ENCODE data around the gene CDH9.
"Not testable (repeated sequence)": the region's sequence is repeated elsewhere in the genome, so short reads cannot be mapped to it uniquely, and the experiment has no call there.

CDH9 gene

DNA sequence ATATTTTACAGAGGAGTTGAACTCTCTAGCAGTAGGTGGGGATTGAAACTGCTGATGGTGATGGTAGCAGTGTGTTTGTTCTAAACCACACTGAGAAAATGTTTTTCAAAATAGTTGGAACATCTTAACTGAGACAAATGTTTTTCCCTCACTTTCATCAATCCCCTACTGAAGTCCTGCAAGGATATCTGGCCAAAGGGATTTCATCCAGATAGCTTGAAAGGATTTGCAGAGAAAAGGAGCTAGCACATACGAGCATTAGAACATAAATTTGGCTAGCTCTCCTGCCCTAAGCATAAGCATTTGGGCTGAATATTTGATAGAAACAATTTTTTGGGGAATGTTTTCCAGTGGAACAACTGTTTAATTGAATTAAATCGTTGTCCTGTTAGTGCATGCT, 153.9 kb downstream of the CDH9 start:
- Mint-ChIP-seq H3K4me1 (no peaks in the 10 kb centered on the region), H3K27me3 (no peaks in the 10 kb centered on the region), H3K4me3 (no peak overlapping the region), H3K9me3 (peaks cover 10% of the 10 kb centered on the region), H3K36me3 (no peaks in the 10 kb centered on the region), H3K27ac (no peak overlapping the region)

GRCh38 chr5:26883375-26883774, 155.0 kb downstream of the CDH9 start:
- Mint-ChIP-seq H3K4me3 (no peak overlapping the region), H3K4me1 (no peaks in the 10 kb centered on the region), H3K9me3 (peaks cover 10% of the 10 kb centered on the region), H3K27me3 (no peaks in the 10 kb centered on the region), H3K36me3 (no peaks in the 10 kb centered on the region), H3K27ac (no peak overlapping the region)

DNA sequence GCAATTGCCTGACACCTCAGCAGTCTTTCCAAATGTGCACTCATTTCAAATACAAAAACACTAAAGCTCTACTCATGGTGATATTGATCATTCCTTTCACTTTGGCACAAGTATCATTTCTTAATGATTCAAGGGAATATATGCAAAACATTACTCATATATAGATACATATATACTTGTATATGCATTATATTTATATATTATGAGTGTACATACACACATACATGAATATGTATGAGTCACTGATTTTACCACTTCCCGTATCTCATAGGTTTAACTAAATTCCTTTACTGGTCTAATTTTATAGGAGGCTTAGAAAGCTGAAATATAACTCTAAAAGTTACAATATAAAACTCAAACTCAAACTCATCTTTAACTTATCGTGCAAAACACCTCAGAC, 156.5 kb downstream of the CDH9 start:
- no peaks in the 10 kb centered on the region for H3K27me3 Mint-ChIP-seq
- no peak overlapping the region for H3K27ac Mint-ChIP-seq
- no peaks in the 10 kb centered on the region for H3K36me3 Mint-ChIP-seq
- H3K9me3 Mint-ChIP-seq: peaks cover 13% of the 10 kb centered on the region
- H3K4me3 Mint-ChIP-seq: no peak overlapping the region
- H3K4me1 Mint-ChIP-seq: no peaks in the 10 kb centered on the region

GRCh38 chr5:26877154-26877553, 161.2 kb downstream of the CDH9 start:
- Mint-ChIP-seq H3K27ac (no peak overlapping the region), H3K36me3 (no peaks in the 10 kb centered on the region), H3K27me3 (no peaks in the 10 kb centered on the region), H3K4me1 (no peaks in the 10 kb centered on the region), H3K9me3 (peaks cover 11% of the 10 kb centered on the region), H3K4me3 (no peak overlapping the region)

- Mint-ChIP-seq H3K4me1 (no peaks in the 10 kb centered on the region), H3K27me3 (no peaks in the 10 kb centered on the region), H3K36me3 (no peaks in the 10 kb centered on the region), H3K4me3 (no peak overlapping the region), H3K27ac (no peak overlapping the region), H3K9me3 (peaks cover 7% of the 10 kb centered on the region)
Measured at GRCh38 chr5:26872337-26872736, 166.0 kb downstream of the CDH9 start.

GRCh38 chr5:26869781-26870180, 168.6 kb downstream of the CDH9 start:
- H3K9me3 Mint-ChIP-seq: peaks cover 11% of the 10 kb centered on the region
- H3K36me3 Mint-ChIP-seq: no peaks in the 10 kb centered on the region
- H3K27me3 Mint-ChIP-seq: no peaks in the 10 kb centered on the region
- H3K4me3 Mint-ChIP-seq: no peak overlapping the region
- no peaks in the 10 kb centered on the region for H3K4me1 Mint-ChIP-seq
- no peak overlapping the region for H3K27ac Mint-ChIP-seq

DNA sequence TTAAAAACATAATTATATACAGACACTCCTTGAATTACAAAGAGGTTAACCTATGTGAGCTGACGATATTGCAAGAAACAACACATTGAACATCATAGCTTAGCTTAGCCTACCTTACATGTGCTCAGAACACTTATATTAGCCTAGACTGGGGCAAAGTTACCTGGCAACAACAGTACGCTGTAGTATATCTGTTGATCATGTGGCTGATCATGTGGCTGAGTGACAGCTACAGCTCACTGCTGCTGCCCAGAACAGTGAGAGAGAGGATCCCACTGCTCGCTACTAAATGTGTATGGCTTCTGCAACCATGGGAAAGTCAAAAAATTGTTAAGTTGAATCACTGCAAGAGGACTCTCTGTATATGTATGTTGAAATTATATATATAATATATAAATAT, 169.9 kb downstream of the CDH9 start:
- Mint-ChIP-seq H3K36me3 (no peaks in the 10 kb centered on the region), H3K27ac (no peak overlapping the region), H3K4me3 (no peak overlapping the region), H3K9me3 (peaks cover 9% of the 10 kb centered on the region), H3K27me3 (no peaks in the 10 kb centered on the region), H3K4me1 (no peaks in the 10 kb centered on the region)

DNA sequence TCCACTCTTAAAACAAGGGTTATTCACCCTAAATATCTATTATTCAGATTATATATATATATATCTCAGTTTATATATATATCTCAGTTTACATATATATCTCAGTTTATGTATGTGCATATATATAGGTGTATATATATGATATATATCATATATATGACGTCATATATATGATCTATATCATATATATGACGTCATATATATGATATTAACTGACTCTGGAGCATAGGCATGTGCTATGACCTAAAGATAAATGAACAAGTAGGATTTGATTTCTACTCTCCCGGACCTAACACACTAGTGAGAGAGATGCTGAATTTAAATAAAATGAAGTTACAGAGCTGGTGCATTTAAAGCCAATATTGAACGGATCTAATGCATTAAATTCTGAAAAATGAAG, 174.3 kb downstream of the CDH9 start:
- Mint-ChIP-seq H3K36me3 (no peaks in the 10 kb centered on the region), H3K27me3 (no peaks in the 10 kb centered on the region), H3K4me1 (no peaks in the 10 kb centered on the region), H3K9me3 (peaks cover 20% of the 10 kb centered on the region), H3K27ac (no peak overlapping the region), H3K4me3 (no peak overlapping the region)

DNA sequence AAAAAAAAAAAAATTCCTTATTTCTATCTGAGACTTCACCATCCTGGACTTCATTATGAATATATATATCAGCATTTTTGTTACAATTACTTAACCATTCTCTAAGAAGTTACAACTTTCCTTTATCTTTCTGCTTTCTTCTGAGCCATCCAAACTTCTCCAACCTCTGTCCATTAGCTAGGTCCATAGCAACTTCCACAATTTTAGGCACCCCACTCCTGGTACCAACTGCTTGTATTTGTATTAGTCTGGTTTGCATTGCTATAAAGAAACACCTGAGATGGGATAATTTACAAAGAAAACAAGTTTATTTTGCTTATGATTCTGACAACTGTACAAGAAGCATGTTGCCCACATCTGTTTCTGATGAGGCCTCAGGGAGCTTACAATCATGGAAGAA, 182.1 kb downstream of the CDH9 start:
- H3K27me3 Mint-ChIP-seq: no peaks in the 10 kb centered on the region
- no peak overlapping the region for H3K27ac Mint-ChIP-seq
- H3K4me1 Mint-ChIP-seq: no peaks in the 10 kb centered on the region
- H3K4me3 Mint-ChIP-seq: no peak overlapping the region
- H3K9me3 Mint-ChIP-seq: peaks cover 19% of the 10 kb centered on the region
- no peaks in the 10 kb centered on the region for H3K36me3 Mint-ChIP-seq

- not testable (repeated sequence) for H3K27ac Mint-ChIP-seq, H3K4me1 Mint-ChIP-seq, H3K36me3 Mint-ChIP-seq, H3K4me3 Mint-ChIP-seq, H3K27me3 Mint-ChIP-seq
- peaks cover 18% of the 10 kb centered on the region for H3K9me3 Mint-ChIP-seq
Measured at GRCh38 chr5:26852450-26852849, 185.9 kb downstream of the CDH9 start.

- H3K4me3 Mint-ChIP-seq: no peak overlapping the region
- H3K27me3 Mint-ChIP-seq: no peaks in the 10 kb centered on the region
- no peak overlapping the region for H3K27ac Mint-ChIP-seq
- H3K9me3 Mint-ChIP-seq: peaks cover 19% of the 10 kb centered on the region
- H3K4me1 Mint-ChIP-seq: no peaks in the 10 kb centered on the region
- H3K36me3 Mint-ChIP-seq: no peaks in the 10 kb centered on the region
Measured at GRCh38 chr5:26847041-26847736, 191.2 kb downstream of the CDH9 start.

DNA sequence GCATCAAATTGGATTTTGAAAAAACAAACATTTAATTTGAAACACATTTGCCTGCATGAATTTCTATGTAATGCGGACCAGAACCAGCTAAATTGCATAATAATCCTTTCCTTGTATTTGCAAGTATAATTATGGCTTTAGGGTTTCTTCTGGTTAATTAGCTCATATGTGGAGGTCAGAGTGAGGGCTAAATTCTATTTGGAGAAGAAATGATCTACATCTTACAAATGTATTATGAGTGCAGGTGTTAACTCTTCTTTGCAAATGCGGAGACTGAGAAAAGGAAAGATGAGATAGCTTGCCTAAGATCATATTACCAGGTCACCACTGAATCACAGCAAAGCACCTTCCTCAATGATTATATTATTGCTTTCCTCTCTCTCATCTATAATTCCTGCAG, 194.7 kb downstream of the CDH9 start:
- H3K9me3 Mint-ChIP-seq: peaks cover 12% of the 10 kb centered on the region
- no peaks in the 10 kb centered on the region for H3K4me1 Mint-ChIP-seq
- H3K27ac Mint-ChIP-seq: no peak overlapping the region
- H3K4me3 Mint-ChIP-seq: no peak overlapping the region
- no peaks in the 10 kb centered on the region for H3K27me3 Mint-ChIP-seq
- no peaks in the 10 kb centered on the region for H3K36me3 Mint-ChIP-seq

DNA sequence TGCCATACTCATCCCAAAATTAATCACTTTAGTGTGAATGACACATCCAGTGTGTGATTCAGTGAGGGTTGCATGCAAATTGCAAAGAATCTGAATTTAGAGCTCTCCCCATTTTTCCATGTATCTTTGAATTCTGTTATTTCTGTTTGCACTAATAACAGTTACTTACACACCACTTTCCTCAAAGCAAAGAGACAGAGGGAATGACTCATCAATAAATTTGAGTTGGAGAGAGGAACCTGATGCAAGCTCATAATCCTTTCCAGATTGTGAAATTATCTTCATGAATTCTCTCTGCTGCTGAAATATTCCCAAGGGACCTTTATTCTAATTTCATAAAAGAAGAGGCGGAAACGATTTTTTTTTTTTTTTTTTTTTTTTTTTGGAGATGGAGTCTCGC, 204.8 kb downstream of the CDH9 start:
- H3K27ac Mint-ChIP-seq: no peak overlapping the region
- no peaks in the 10 kb centered on the region for H3K36me3 Mint-ChIP-seq
- H3K4me1 Mint-ChIP-seq: no peaks in the 10 kb centered on the region
- H3K4me3 Mint-ChIP-seq: no peak overlapping the region
- peaks cover 10% of the 10 kb centered on the region for H3K9me3 Mint-ChIP-seq
- no peaks in the 10 kb centered on the region for H3K27me3 Mint-ChIP-seq
